Spleen (tissue), 7 donors: ENCODE data around the gene MS4A18.

Experiments
- CTCF ChIP-seq, 11 experiments: fragments of 200-600 bp in 7 of 11; fragments of 450-650 bp in 4 of 11; sonication (generic) in 4 of 11; IDR thresholded peaks in 8 of 11; conservative IDR thresholded peaks in 3 of 11; 1 replicate in 7 of 11; 2 replicates in 4 of 11; pipeline versions ENCODE4 v1.4.0 to v1.8.0; 2016 to 2021; ENCODE audit warnings: antibody characterized with exemption in 11 of 11, inconsistent platforms in 4 of 11, mild to moderate bottlenecking in 1 of 11
- POLR2A ChIP-seq, 3 donors: fragments of 450-650 bp; IDR thresholded peaks; one replicate each; pipeline ENCODE4 v1.5.1; 2017; ENCODE audit warnings: antibody characterized with exemption in 3 of 3, mild to moderate bottlenecking in 1 of 3
- POLR2AphosphoS5 ChIP-seq, 3 donors: sonication (generic); formaldehyde crosslinking; IDR thresholded peaks; one replicate each; pipeline ENCODE4 v1.5.1; 2017; ENCODE audit warnings: antibody characterized with exemption in 3 of 3
- donor health status: DM: no; HTN: no; CAD: no; lungs with moderate emphysema.
- donor health status: DM: no; HTN: no; CAD: no.
- donor health status: DM: no; HTN: no; CAD: no.

DNA sequence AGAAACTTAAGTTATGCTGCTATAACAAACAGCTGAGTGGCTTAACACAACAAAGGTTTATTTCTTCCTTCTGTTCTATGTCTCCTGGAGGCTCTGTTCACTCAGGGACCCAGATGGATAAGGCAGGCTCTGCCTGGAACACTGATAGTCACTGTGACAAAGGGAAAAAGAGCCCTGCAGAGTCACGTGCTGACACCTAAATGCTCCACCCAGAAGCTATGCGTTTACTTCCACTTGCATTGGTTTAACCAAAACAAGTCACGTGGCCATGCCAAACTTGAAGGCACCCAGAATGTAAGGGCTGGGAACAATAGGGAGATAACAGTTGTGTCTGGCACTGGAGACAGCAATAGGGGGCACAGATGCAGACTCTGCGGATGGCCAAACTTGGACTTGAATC lies 28.8 kb downstream of the MS4A18 start:
- TF ChIP-seq CTCF (IDR thresholded peaks at IDR 0.05 in 8 of 11, conservative IDR thresholded peaks at IDR 0.05 in 3 of 11) (no peak), POLR2AphosphoS5 (IDR thresholded peaks at IDR 0.05) (no peak), POLR2A (IDR thresholded peaks at IDR 0.05) (no peak)
